Spleen (tissue), 7 donors: ENCODE results near the gene LYPD1.

Experiments
- POLR2A ChIP-seq, 3 donors: fragments of 450-650 bp; IDR thresholded peaks; one replicate each; pipeline ENCODE4 v1.5.1; 2017; ENCODE audit warnings: antibody characterized with exemption in 3 of 3, mild to moderate bottlenecking in 1 of 3
- POLR2AphosphoS5 ChIP-seq, 3 donors: sonication (generic); formaldehyde crosslinking; IDR thresholded peaks; one replicate each; pipeline ENCODE4 v1.5.1; 2017; ENCODE audit warnings: antibody characterized with exemption in 3 of 3
- TF ChIP-seq, protein P1 (sequence below), 11 experiments: fragments of 200-600 bp in 7 of 11; fragments of 450-650 bp in 4 of 11; sonication (generic) in 4 of 11; IDR thresholded peaks in 8 of 11; conservative IDR thresholded peaks in 3 of 11; 1 replicate in 7 of 11; 2 replicates in 4 of 11; pipeline versions ENCODE4 v1.4.0 to v1.8.0; 2016 to 2021; ENCODE audit warnings: antibody characterized with exemption in 11 of 11, inconsistent platforms in 4 of 11, mild to moderate bottlenecking in 1 of 11
- donor health status: DM: no; HTN: no; CAD: no; lungs with moderate emphysema.
- donor health status: DM: no; HTN: no; CAD: no.
- donor health status: DM: no; HTN: no; CAD: no.

DNA sequence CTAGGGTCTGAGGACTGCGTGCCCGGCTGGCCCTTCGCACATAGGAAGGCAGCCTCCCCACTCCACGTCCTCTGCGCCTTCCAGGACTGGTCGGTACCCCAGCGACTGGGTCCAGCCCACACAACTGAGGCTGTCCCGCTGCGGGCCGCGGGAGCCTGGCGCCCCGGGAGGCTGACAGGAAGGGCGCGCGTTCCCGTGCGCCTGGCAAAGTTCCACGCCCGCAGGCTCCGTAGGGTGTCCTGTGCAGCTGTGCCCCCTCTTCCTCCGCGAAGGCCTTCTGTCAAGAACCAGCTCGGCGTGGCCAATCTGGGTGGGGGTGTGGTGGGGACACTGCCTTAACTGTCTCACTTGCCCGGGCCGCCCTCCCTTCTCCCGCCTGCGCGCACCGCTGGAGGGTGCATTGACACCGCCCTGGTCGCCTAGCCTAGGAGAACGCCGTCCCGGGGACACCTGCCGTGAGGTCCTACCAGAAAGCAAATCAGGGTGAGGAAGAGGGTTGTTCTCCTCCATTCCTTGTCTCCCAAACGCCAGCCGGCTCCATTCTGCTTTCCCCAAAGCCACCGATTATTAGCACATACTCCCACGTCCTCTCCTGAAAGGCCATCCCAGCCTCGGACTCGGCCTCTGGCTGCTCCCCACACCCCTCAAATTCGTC lies 618 bp upstream of the LYPD1 start:
- TF ChIP-seq POLR2AphosphoS5 (IDR thresholded peaks at IDR 0.05), result no peak
- TF ChIP-seq, protein P1, sequence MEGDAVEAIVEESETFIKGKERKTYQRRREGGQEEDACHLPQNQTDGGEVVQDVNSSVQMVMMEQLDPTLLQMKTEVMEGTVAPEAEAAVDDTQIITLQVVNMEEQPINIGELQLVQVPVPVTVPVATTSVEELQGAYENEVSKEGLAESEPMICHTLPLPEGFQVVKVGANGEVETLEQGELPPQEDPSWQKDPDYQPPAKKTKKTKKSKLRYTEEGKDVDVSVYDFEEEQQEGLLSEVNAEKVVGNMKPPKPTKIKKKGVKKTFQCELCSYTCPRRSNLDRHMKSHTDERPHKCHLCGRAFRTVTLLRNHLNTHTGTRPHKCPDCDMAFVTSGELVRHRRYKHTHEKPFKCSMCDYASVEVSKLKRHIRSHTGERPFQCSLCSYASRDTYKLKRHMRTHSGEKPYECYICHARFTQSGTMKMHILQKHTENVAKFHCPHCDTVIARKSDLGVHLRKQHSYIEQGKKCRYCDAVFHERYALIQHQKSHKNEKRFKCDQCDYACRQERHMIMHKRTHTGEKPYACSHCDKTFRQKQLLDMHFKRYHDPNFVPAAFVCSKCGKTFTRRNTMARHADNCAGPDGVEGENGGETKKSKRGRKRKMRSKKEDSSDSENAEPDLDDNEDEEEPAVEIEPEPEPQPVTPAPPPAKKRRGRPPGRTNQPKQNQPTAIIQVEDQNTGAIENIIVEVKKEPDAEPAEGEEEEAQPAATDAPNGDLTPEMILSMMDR (IDR thresholded peaks at IDR 0.05 in 8 of 11, conservative IDR thresholded peaks at IDR 0.05 in 3 of 11), result no peak
- no peak for TF ChIP-seq POLR2A (IDR thresholded peaks at IDR 0.05)
